Small intestine (tissue), 7 donors: ENCODE data around the gene WIPF3. TPM values are rescaled to one million over a fixed set of nuclear protein-coding genes. Genes with fewer than 3 reads are reported as not detected.

ENCODE experiments used
- DNase-seq, 2 donors: peaks; one replicate each; pipeline versions ENCODE4 v3.0.0 to v3.0.0-alpha.2; 2013
- FAIRE-seq: peaks from 2 replicates; lab custom pipeline; 2012; peaks lifted over from hg19 to GRCh38; lab: Jason Lieb, UNC
- H3K27ac ChIP-seq, 3 donors: one replicate each; pipeline ENCODE4 v1.5.1; 2013; ENCODE audit warnings: low read length in 2 of 3, mild to moderate bottlenecking in 2 of 3, control low read depth in 1 of 3, inconsistent platforms in 1 of 3, low read depth in 1 of 3, moderate library complexity in 1 of 3
- H3K27me3 ChIP-seq, 3 donors: one replicate each; pipeline ENCODE4 v1.6.1; 2013; ENCODE audit warnings: low read length in 3 of 3, inconsistent platforms in 1 of 3; ENCODE audit not compliant: control insufficient read depth in 3 of 3, insufficient read depth in 3 of 3
- H3K36me3 ChIP-seq, 3 donors: one replicate each; pipeline ENCODE4 v1.6.1; 2013; ENCODE audit warnings: low read length in 3 of 3, inconsistent platforms in 1 of 3, low read depth in 1 of 3, mild to moderate bottlenecking in 1 of 3, moderate library complexity in 1 of 3; ENCODE audit not compliant: control insufficient read depth in 3 of 3, insufficient read depth in 2 of 3
- H3K4me1 ChIP-seq, 3 donors: one replicate each; pipeline ENCODE4 v1.6.1; 2013; ENCODE audit warnings: low read length in 2 of 3, inconsistent platforms in 1 of 3, low read depth in 1 of 3, mild to moderate bottlenecking in 1 of 3, moderate library complexity in 1 of 3; ENCODE audit not compliant: control insufficient read depth in 3 of 3, insufficient read depth in 2 of 3
- H3K4me3 ChIP-seq, 3 donors: one replicate each; pipeline ENCODE4 v1.5.1; 2013; ENCODE audit warnings: low read length in 3 of 3, control low read depth in 1 of 3, inconsistent platforms in 1 of 3, low read depth in 1 of 3, mild to moderate bottlenecking in 1 of 3, moderate library complexity in 1 of 3
- H3K9me3 ChIP-seq, 2 donors: one replicate each; pipeline ENCODE4 v1.6.1; 2013; ENCODE audit warnings: low read depth in 1 of 2, low read length in 1 of 2; ENCODE audit not compliant: control insufficient read depth in 2 of 2, insufficient read depth in 1 of 2
- WGBS, 3 donors: extraction: QIAGEN DNeasy Blood & Tissue Kit; methylation state at CpG; one replicate each; pipeline ENCODE4 v1.1.7; 2013; 5-methylcytosine and 5-hydroxymethylcytosine counted together
- polyA plus RNA-seq, 4 donors: library from polyadenylated mRNA; stranded (reverse) in 3 of 4; unstranded in 1 of 4; fragments of 200-250 nt in 3 of 4; fragments of 120-200 nt in 1 of 4; gene quantifications; one replicate each; pipeline versions ENCODE4 v1.2.1 to v1.2.3, GENCODE V29; 2013
- donor health status: healthy with polysubstance abuse.
- donor health status: control.
- donor health status: control.
- donor health status: Bipolar disorder and iron deficiency.
- donor health status: healthy.

WIPF3 gene
- polyA plus RNA-seq, 4 donors: 1.1 to 28.5 (median 1.7) TPM

- H3K4me3 ChIP-seq: no peak overlapping the region
- no peak for FAIRE-seq
- no peaks in the 10 kb centered on the region for H3K4me1 ChIP-seq
- no peak overlapping the region for H3K27ac ChIP-seq
- peaks cover 0 to 2% of the 10 kb centered on the region in 2 donors for H3K9me3 ChIP-seq
- H3K27me3 ChIP-seq: peaks cover 0 to 6% (median 0%) of the 10 kb centered on the region in 3 donors
- WGBS, 3 donors: 83 to 94% (median 89%) methylated on average over 2 of the region's 2 CpGs
- no peak for DNase-seq
- H3K36me3 ChIP-seq: no peaks in the 10 kb centered on the region
These were observed 26.0 kb upstream of the WIPF3 start for GRCh38 chr7:29780346-29780745.

- no peaks in the 10 kb centered on the region for H3K36me3 ChIP-seq
- H3K27me3 ChIP-seq: no peaks in the 10 kb centered on the region
- no peak for FAIRE-seq
- H3K9me3 ChIP-seq: peaks cover 0 to 2% of the 10 kb centered on the region in 2 donors
- no peak overlapping the region for H3K27ac ChIP-seq
- no peak overlapping the region for H3K4me3 ChIP-seq
- 69 to 84% (median 82%) methylated on average over 2 of the region's 2 CpGs for WGBS, 3 donors
- no peak for DNase-seq
- H3K4me1 ChIP-seq: no peaks in the 10 kb centered on the region
These were observed 22.6 kb upstream of the WIPF3 start for GRCh38 chr7:29783671-29784070.

GRCh38 chr7:29793507-29793906 is 12.8 kb upstream of the WIPF3 start:
- FAIRE-seq (no peak), DNase-seq (no peak)
- Histone ChIP-seq H3K9me3 (peaks cover 0 to 2% of the 10 kb centered on the region in 2 donors), H3K27ac (no peak overlapping the region), H3K4me3 (no peak overlapping the region), H3K27me3 (no peaks in the 10 kb centered on the region), H3K4me1 (no peaks in the 10 kb centered on the region), H3K36me3 (no peaks in the 10 kb centered on the region)
- 56 to 63% (median 56%) methylated on average over 2 of the region's 2 CpGs for WGBS, 3 donors

GRCh38 chr7:29794959-29795629 is 11.2 kb upstream of the WIPF3 start:
- Histone ChIP-seq H3K27me3 (no peaks in the 10 kb centered on the region), H3K36me3 (no peaks in the 10 kb centered on the region), H3K9me3 (peaks cover 0 to 2% of the 10 kb centered on the region in 2 donors), H3K4me1 (no peaks in the 10 kb centered on the region), H3K4me3 (no peak overlapping the region), H3K27ac (no peak overlapping the region)
- FAIRE-seq (no peak), DNase-seq (no peak)
- 67 to 76% (median 71%) methylated on average over 6 of the region's 6 CpGs for WGBS, 3 donors

DNA sequence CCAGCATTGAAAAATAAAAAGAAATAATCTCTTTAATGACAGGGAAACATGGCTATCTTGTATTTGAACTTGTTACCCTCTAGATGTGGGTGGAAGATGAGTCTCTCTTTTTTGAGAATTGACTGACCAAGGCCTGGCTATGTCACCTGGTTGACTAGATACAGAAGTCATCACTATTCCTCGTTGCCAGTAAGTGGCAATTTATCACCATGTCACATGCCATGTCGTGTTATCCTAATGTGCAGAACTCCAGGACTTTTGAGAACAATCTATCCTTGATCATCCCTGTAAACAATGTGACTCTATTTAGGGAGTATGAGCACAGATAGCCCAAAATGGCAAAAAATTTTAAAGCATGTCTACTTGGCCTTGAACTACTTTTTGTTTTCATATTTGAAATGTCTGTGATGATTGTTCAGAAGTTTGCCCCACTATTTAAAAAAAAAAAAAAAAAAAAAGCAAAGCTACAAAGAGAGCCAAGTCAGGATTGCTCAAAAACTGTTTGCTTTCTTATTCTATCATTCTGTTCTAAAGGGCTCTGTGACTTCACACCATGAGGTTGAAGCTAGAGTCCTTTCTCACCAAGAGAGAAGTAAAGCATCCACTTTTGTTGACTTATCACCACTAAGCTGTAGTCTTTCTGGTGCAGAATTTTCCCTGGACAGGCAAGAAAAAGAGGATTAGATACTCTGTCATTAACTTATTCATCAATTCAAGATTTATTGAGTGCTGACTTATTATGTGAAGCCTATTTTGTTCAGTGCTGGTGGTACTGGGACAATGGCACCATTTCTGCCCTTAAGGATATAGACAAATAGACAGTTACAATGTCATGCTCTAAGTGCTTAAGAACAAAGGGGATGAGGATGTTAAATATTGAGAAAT is 10.4 kb upstream of the WIPF3 start:
- no peak overlapping the region for H3K27ac ChIP-seq
- DNase-seq: no peak
- 35 to 58% (median 50%) methylated on average over 2 of the region's 2 CpGs for WGBS, 3 donors
- no peak for FAIRE-seq
- no peaks in the 10 kb centered on the region for H3K36me3 ChIP-seq
- no peak overlapping the region for H3K4me3 ChIP-seq
- H3K27me3 ChIP-seq: no peaks in the 10 kb centered on the region
- no peaks in the 10 kb centered on the region for H3K4me1 ChIP-seq
- H3K9me3 ChIP-seq: peaks cover 0 to 2% of the 10 kb centered on the region in 2 donors

DNA sequence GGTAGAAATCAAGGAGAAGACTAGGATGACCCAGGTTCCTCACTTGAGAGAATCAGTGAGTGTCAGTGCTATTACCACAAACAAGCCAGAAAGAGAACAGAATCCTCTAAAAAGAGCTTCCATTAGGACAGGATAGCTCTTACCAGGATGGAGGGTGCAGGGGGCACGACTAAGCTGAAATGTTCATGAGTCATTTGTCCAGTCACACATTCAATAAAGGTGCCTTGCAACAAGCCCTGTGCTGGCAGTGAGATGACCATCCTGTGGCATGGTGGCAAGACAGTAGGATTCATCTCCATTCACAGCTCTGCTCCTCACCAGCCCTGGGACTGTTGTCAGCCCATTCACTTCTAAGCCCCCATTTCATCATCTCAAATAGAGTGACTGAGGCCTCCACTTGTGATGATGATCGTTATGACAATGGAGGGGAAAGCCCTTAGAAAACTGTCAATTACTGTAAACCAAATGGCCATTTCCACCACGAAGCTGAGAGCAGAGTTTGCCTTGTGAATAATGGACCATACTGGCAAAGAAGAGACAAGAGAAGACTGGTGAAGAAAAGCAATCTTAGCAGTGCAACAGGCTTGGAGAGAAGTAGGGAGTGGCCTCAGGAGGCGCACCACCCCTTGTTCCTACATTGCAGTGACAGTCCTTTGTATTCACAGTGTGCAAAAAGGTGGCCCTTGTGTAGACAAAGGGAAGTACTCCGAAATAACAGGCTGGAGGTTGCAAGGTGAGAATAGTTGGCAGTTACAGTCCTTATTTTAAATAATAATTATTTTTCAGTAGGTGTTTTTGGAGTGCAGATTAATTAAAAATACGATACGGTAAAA is 9.0 kb upstream of the WIPF3 start:
- H3K27me3 ChIP-seq: no peaks in the 10 kb centered on the region
- H3K9me3 ChIP-seq: peaks cover 0 to 2% of the 10 kb centered on the region in 2 donors
- FAIRE-seq: no peak
- no peak overlapping the region for H3K4me3 ChIP-seq
- no peak overlapping the region for H3K27ac ChIP-seq
- DNase-seq: peak in 1 of 2 donors; percentile 14
- H3K4me1 ChIP-seq: no peaks in the 10 kb centered on the region
- WGBS, 3 donors: 78 to 82% (median 79%) methylated on average over 7 of the region's 7 CpGs
- H3K36me3 ChIP-seq: no peaks in the 10 kb centered on the region

- Histone ChIP-seq H3K9me3 (peaks cover 0 to 2% of the 10 kb centered on the region in 2 donors), H3K27me3 (no peaks in the 10 kb centered on the region), H3K36me3 (no peaks in the 10 kb centered on the region), H3K27ac (no peak overlapping the region), H3K4me1 (no peaks in the 10 kb centered on the region), H3K4me3 (no peak overlapping the region)
- WGBS, 3 donors: 72 to 79% (median 74%) methylated on average over 5 of the region's 5 CpGs
- DNase-seq (no peak), FAIRE-seq (no peak)
These were observed 7.9 kb upstream of the WIPF3 start for GRCh38 chr7:29798422-29798821.

DNA sequence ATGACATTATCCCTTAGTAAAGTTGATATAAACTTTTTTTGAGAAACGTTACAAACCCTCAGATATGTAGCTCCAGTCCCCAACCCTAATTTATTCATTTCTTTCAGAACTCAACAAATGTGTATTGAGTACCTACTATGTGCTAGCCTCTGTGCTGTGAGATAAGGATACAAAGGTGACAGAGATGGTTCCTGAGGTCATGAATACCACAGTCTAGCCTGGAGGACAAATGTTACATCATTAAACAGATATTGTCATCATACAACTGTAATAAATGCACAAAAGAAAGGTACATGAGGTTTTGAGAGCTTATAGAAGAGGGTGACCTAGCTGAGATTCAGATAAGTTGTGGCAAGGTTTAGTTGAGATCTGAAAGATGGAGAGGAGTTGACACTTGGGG is 4.4 kb upstream of the WIPF3 start:
- WGBS, 3 donors: 16 to 56% (median 27%) methylated on average over 1 of the region's 1 CpG
- Histone ChIP-seq H3K4me1 (peaks cover 0 to 7% (median 1%) of the 10 kb centered on the region in 3 donors), H3K27ac (no peak overlapping the region), H3K36me3 (no peaks in the 10 kb centered on the region), H3K27me3 (peaks cover 0 to 10% (median 5%) of the 10 kb centered on the region in 3 donors), H3K9me3 (no peaks in the 10 kb centered on the region), H3K4me3 (no peak overlapping the region)
- DNase-seq: no peak
- no peak for FAIRE-seq
